ENCODE measurements around the gene DDX28.

- TF ChIP-seq POLR2AphosphoS5 (IDR thresholded peaks at IDR 0.05) (no peak), POLR2A (IDR thresholded peaks at IDR 0.05) (no peak), CTCF (IDR thresholded peaks at IDR 0.05) (no peak), EP300 (IDR thresholded peaks at IDR 0.05) (no peak)
Measured at GRCh38 chr16:67988675-67989074, 34.4 kb downstream of the DDX28 start.
